HL-60 (cell line): ENCODE results near the gene MAD1L1.

ENCODE experiments used
- DNase-seq, 2 experiments: peaks; one replicate each; pipeline ENCODE4 v3.0.0-alpha.2; 2010 to 2020; ENCODE audit warnings: low read depth in 1 of 2, low spot score in 1 of 2
- H3K27ac ChIP-seq: fragments of 250-450 bp; sonication (Bioruptor Pico); replicated peaks from 2 replicates; pipeline ENCODE4 v1.5.1; 2020; ENCODE audit warnings: mild to moderate bottlenecking, moderate library complexity
- H3K27me3 ChIP-seq: fragments of 250-450 bp; sonication (Bioruptor Pico); 2 replicates; pipeline ENCODE4 v1.5.1; 2021; ENCODE audit warnings: mild to moderate bottlenecking, moderate library complexity; ENCODE audit not compliant: insufficient read depth, poor library complexity, severe bottlenecking
- H3K4me3 ChIP-seq: replicated peaks from 2 replicates; pipeline ENCODE4 v1.5.1; 2011; ENCODE audit warnings: mild to moderate bottlenecking, control low read depth, low read length; ENCODE audit not compliant: insufficient read depth
- CTCF ChIP-seq: IDR thresholded peaks from one replicate; pipeline ENCODE4 v1.5.1; 2011; ENCODE audit warnings: low read length, control low read depth, inconsistent platforms; ENCODE audit not compliant: insufficient read depth
- GABPA ChIP-seq: IDR thresholded peaks from 2 replicates; pipeline ENCODE4 v1.6.1; 2012; ENCODE audit warnings: low read depth
- POLR2AphosphoS5 ChIP-seq: IDR thresholded peaks from 2 replicates; pipeline ENCODE4 v1.6.1; 2012; ENCODE audit warnings: low read depth
- SPI1 ChIP-seq: IDR thresholded peaks from 2 replicates; pipeline ENCODE4 v1.6.1; 2012; ENCODE audit warnings: low read depth, mild to moderate bottlenecking, borderline replicate concordance
- TF ChIP-seq, protein P1 (sequence below): IDR thresholded peaks from 2 replicates; pipeline ENCODE4 v1.6.1; 2012; ENCODE audit warnings: low read depth; ENCODE audit not compliant: insufficient replicate concordance

Gene MAD1L1

GRCh38 chr7:1950066-1950451 lies 282.7 kb downstream of the MAD1L1 start:
- DNase-seq = no peak
- H3K27ac ChIP-seq = no peak overlapping the region
- TF ChIP-seq CTCF = no peak
- no peak for TF ChIP-seq SPI1
- TF ChIP-seq, protein P1, sequence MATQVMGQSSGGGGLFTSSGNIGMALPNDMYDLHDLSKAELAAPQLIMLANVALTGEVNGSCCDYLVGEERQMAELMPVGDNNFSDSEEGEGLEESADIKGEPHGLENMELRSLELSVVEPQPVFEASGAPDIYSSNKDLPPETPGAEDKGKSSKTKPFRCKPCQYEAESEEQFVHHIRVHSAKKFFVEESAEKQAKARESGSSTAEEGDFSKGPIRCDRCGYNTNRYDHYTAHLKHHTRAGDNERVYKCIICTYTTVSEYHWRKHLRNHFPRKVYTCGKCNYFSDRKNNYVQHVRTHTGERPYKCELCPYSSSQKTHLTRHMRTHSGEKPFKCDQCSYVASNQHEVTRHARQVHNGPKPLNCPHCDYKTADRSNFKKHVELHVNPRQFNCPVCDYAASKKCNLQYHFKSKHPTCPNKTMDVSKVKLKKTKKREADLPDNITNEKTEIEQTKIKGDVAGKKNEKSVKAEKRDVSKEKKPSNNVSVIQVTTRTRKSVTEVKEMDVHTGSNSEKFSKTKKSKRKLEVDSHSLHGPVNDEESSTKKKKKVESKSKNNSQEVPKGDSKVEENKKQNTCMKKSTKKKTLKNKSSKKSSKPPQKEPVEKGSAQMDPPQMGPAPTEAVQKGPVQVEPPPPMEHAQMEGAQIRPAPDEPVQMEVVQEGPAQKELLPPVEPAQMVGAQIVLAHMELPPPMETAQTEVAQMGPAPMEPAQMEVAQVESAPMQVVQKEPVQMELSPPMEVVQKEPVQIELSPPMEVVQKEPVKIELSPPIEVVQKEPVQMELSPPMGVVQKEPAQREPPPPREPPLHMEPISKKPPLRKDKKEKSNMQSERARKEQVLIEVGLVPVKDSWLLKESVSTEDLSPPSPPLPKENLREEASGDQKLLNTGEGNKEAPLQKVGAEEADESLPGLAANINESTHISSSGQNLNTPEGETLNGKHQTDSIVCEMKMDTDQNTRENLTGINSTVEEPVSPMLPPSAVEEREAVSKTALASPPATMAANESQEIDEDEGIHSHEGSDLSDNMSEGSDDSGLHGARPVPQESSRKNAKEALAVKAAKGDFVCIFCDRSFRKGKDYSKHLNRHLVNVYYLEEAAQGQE = no peak
- no peak for TF ChIP-seq POLR2AphosphoS5
- TF ChIP-seq GABPA = no peak
- no peak overlapping the region for H3K4me3 ChIP-seq
- H3K27me3 ChIP-seq = no peaks in the 10 kb centered on the region

- Histone ChIP-seq H3K27ac (no peak overlapping the region), H3K4me3 (no peak overlapping the region), H3K27me3 (no peaks in the 10 kb centered on the region)
- TF ChIP-seq CTCF (no peak), SPI1 (no peak), POLR2AphosphoS5 (no peak), GABPA (no peak)
- TF ChIP-seq, protein P1 = no peak
- DNase-seq = no peak
These were observed 283.1 kb downstream of the MAD1L1 start for GRCh38 chr7:1949681-1950055.

DNA sequence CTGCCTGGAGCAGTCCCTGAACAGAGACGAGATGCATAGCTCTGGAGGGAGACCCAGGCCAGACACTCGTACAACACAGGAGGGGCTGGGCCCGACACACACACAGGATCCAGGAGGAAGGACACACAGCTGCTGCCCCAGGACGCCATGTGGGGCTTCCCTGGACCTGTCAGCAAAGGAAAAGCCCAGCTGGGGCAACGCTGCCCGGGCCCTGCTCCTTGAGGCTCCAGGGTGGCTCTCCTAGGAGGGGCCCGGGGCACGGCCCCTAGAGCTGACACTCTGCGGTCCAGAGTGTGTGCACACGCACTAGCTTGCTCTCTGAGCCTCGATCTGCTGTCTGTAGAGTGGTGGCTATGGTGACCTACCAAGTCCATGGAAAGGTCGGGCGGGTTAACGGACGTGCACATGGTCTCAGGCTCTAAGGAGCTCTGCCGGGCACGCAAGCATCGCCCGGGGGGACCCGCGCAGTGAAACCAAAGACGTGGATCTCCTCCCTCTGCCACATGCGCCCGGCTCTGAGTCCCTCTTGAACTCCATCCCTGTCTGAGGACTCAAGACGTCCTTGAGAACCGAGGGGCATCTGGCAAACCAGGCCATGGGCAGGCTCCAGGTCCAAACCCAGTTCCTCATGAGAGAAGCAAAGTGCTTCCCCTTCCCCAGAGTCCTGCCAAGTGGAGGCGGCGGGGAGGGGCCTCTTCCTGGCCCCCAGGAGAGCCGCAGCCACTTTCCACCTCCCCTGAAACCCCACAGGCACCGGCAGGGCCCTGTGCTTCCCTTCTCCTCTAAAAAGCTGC lies 283.7 kb downstream of the MAD1L1 start:
- DNase-seq = no peak
- Histone ChIP-seq H3K27ac (no peak overlapping the region), H3K4me3 (no peak overlapping the region), H3K27me3 (no peaks in the 10 kb centered on the region)
- TF ChIP-seq POLR2AphosphoS5 = no peak
- TF ChIP-seq SPI1 = no peak
- TF ChIP-seq, protein P1 = no peak
- TF ChIP-seq GABPA = no peak
- no peak for TF ChIP-seq CTCF
